Suprapubic skin (tissue), 4 donors: ENCODE measurements around the gene SLC25A25. TPM values are rescaled to one million over a fixed set of nuclear protein-coding genes. Genes with fewer than 3 reads are reported as not detected.
A peak's percentile ranks its signal among the peaks of the same experiment; 100 is the strongest.
"Not testable (repeated sequence)": the region's sequence is repeated elsewhere in the genome, so short reads cannot be mapped to it uniquely, and the experiment has no call there.

Experiments used
- DNase-seq, 2 donors: peaks; one replicate each; pipeline ENCODE4 v3.0.0-alpha.2; 2019; ENCODE audit warnings: low spot score in 2 of 2
- H3K27ac ChIP-seq: fragments of 200-600 bp; sonication (generic); one replicate; pipeline ENCODE4 v1.5.1; 2019
- H3K27me3 ChIP-seq: fragments of 200-600 bp; sonication (generic); one replicate; pipeline ENCODE4 v1.5.1; 2019
- H3K36me3 ChIP-seq: fragments of 200-600 bp; sonication (generic); one replicate; pipeline ENCODE4 v1.5.1; 2019
- H3K4me1 ChIP-seq: fragments of 200-600 bp; sonication (generic); one replicate; pipeline ENCODE4 v1.5.1; 2019
- H3K4me3 ChIP-seq: fragments of 200-600 bp; sonication (generic); one replicate; pipeline ENCODE4 v1.5.1; 2019; ENCODE audit warnings: mild to moderate bottlenecking
- H3K9me3 ChIP-seq: fragments of 200-600 bp; sonication (generic); one replicate; pipeline ENCODE4 v1.5.1; 2019
- CTCF ChIP-seq, 2 donors: fragments of 200-600 bp in 1 of 2; fragments of 450-650 bp in 1 of 2; sonication (generic) in 1 of 2; IDR thresholded peaks; one replicate each; pipeline ENCODE4 v1.5.1; 2016 to 2019; ENCODE audit warnings: antibody characterized with exemption in 2 of 2, mild to moderate bottlenecking in 1 of 2, moderate library complexity in 1 of 2
- EP300 ChIP-seq: sonication (generic); formaldehyde crosslinking; IDR thresholded peaks from one replicate; pipeline ENCODE4 v1.6.1; 2017; ENCODE audit warnings: antibody characterized with exemption
- POLR2A ChIP-seq, 2 donors: fragments of 450-650 bp; IDR thresholded peaks; one replicate each; pipeline ENCODE4 v1.6.1; 2017; ENCODE audit warnings: antibody characterized with exemption in 2 of 2, mild to moderate bottlenecking in 2 of 2, moderate library complexity in 2 of 2
- POLR2AphosphoS5 ChIP-seq, 3 donors: sonication (generic); formaldehyde crosslinking; IDR thresholded peaks; one replicate each; pipeline ENCODE4 v1.6.1; 2017; ENCODE audit warnings: antibody characterized with exemption in 3 of 3
- WGBS: methylation state at CpG from one replicate; pipeline ENCODE4 v1.1.5; 2018; 5-methylcytosine and 5-hydroxymethylcytosine counted together
- total RNA-seq, 4 donors: library from RNA; depleted of rRNA; stranded (reverse); fragments of >200 nt; gene quantifications; one replicate each; pipeline ENCODE4 v1.1.0, GENCODE V29; 2016

The SLC25A25 gene
- total RNA-seq, 4 donors from 2014 or later: 37.9 to 106 (median 66.5) TPM

GRCh38 chr9:128033609-128034008 lies 34.4 kb upstream of the SLC25A25 start:
- TF ChIP-seq POLR2A (IDR thresholded peaks at IDR 0.05) (no peak), EP300 (no peak), CTCF (IDR thresholded peaks at IDR 0.05) (no peak), POLR2AphosphoS5 (IDR thresholded peaks at IDR 0.05) (no peak)
- H3K4me3 ChIP-seq: no peak overlapping the region
- no peaks in the 10 kb centered on the region for H3K9me3 ChIP-seq
- peaks cover 9% of the 10 kb centered on the region for H3K4me1 ChIP-seq
- WGBS: 88% methylated on average over 4 of the region's 4 CpGs
- H3K27ac ChIP-seq: no peak overlapping the region
- H3K27me3 ChIP-seq: no peaks in the 10 kb centered on the region
- no peak for DNase-seq
- no peaks in the 10 kb centered on the region for H3K36me3 ChIP-seq

DNA sequence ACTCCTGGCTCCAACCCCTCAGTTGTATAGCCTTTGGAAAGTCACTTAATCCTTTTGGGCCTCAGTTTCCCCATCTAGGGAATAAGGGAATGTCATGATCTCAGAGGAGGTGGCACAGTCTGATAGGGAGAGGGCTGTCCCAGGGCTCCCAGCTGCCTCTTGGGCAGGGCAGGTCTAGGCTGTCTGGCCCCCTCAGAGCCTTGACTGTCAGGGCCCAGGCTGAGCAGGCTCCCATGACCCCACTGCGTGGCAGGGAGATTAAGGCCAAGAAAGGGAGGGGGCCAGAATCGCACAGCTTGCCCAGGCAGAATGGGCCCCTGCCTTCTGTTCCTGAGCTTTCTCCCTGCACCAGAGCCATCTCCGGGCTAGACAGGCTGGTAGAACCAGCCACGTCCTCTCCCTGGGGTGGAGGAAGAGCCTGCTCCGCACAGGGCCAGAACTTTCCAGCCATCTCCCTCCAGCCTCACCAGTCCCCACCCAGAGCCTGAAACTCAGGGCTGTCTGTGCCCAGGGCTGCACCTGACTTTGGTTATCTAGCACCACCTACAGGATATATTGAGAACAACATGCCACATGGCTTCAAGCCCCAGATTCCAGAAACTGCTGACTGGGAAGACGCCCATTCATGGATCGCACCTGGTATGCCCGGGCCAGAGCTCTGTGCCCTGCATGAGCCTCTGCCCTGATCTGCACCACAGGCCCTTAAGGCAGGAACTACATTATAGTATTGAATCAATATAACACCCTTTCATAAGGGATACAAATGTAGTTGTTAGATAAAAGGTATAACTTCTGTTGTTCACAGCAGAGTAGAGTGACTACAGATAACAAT lies 33.0 kb upstream of the SLC25A25 start:
- Histone ChIP-seq H3K9me3 (no peaks in the 10 kb centered on the region), H3K36me3 (no peaks in the 10 kb centered on the region), H3K27me3 (no peaks in the 10 kb centered on the region), H3K4me1 (peaks cover 9% of the 10 kb centered on the region), H3K4me3 (no peak overlapping the region), H3K27ac (no peak overlapping the region)
- WGBS: 10% methylated on average over 3 of the region's 8 CpGs
- TF ChIP-seq POLR2A (IDR thresholded peaks at IDR 0.05) (no peak), POLR2AphosphoS5 (IDR thresholded peaks at IDR 0.05) (peak in 1 of 3 donors; percentile 27), EP300 (no peak), CTCF (IDR thresholded peaks at IDR 0.05) (peak; percentile 85 to 92)
- DNase-seq: peak; percentile 81 to 88

DNA sequence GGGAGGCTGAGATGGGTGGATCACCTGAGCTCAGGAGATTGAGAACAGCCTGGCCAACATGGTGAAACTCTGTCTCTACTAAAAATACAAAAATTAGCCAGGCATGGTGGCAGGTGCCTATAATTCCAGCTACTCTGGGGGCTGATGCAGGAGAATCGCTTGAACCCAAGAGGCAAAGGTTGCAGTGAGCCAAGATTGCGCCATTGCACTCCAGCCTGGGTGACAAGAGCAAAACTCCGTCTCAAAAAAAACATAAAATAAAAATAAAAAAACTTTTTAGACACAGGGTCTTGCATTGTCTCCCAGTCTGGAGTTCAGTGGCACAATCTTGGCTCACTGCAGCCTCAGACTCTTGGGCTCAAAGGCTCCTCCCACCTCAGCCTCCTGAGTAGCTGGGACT lies 31.5 kb upstream of the SLC25A25 start:
- not testable (repeated sequence) for H3K27me3 ChIP-seq, H3K9me3 ChIP-seq, H3K4me1 ChIP-seq, DNase-seq, H3K27ac ChIP-seq, H3K4me3 ChIP-seq, H3K36me3 ChIP-seq
- WGBS: 71% methylated on average over 3 of the region's 3 CpGs

DNA sequence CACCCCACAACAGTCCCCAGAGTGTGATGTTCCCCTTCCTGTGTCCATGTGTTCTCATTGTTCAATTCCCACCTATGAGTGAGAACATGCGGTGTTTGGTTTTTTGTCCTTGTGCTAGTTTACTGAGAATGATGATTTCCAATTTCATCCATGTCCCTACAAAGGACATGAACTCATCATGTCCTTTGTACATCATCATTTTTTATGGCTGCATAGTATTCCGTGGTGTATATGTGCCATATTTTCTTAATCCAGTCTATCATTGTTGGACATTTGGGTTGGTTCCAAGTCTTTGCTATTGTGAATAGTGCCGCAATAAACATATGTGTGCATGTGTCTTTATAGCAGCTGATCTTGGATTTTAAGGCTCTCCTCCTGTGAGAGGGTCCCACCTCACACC lies 27.2 kb upstream of the SLC25A25 start:
- H3K27ac ChIP-seq, DNase-seq, H3K4me1 ChIP-seq, H3K4me3 ChIP-seq, H3K27me3 ChIP-seq, H3K36me3 ChIP-seq, H3K9me3 ChIP-seq: not testable (repeated sequence)
- WGBS: 73% methylated on average over 3 of the region's 3 CpGs

DNA sequence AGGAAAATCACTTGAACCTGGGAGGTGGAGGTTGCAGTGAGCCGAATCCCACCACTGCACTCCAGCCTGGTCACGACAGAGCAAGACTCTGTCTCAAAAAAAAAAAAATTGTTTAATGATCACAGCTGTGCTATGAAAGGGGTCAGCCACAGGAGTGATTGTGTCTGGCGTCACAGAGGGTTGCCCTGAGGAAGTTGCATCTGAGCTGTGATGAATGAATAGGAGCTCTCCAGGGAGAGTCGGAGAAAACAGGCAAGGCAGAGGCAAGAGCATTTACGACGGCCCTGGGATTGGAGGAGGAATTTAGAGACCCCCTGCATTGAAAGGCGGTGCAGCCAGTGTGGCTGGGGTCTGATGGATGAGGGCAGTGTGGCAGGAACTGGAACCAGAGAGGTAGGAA lies 26.0 kb upstream of the SLC25A25 start:
- Histone ChIP-seq H3K4me3 (no peak overlapping the region), H3K9me3 (no peaks in the 10 kb centered on the region), H3K4me1 (no peaks in the 10 kb centered on the region), H3K36me3 (no peaks in the 10 kb centered on the region), H3K27me3 (no peaks in the 10 kb centered on the region), H3K27ac (no peak overlapping the region)
- 86% methylated on average over 7 of the region's 7 CpGs for WGBS
- TF ChIP-seq POLR2A (IDR thresholded peaks at IDR 0.05) (no peak), CTCF (IDR thresholded peaks at IDR 0.05) (no peak), POLR2AphosphoS5 (IDR thresholded peaks at IDR 0.05) (no peak), EP300 (no peak)
- no peak for DNase-seq

DNA sequence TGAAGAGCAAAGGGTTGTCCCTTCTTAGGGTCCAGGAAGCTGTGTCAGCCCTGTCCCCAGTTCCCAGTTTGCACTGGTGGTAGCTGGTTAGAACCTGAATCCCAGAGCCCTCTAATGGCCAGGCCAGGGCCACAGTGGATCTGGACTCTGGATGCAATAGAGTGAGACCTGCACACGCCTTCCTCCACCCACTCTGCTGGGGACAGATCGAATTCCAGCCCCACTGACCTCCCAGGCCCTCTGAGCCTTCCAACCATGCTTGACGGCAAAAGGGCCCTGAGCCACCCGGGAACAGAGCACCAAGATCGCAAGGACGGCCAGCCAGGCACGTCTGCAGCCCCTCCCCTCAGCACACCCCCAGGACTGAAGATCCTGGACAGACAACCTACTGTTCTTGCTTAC lies 24.6 kb upstream of the SLC25A25 start:
- no peaks in the 10 kb centered on the region for H3K27me3 ChIP-seq
- no peaks in the 10 kb centered on the region for H3K4me1 ChIP-seq
- H3K27ac ChIP-seq: no peak overlapping the region
- no peak for TF ChIP-seq CTCF (IDR thresholded peaks at IDR 0.05)
- no peak for TF ChIP-seq POLR2A (IDR thresholded peaks at IDR 0.05)
- no peak for TF ChIP-seq EP300
- no peak for TF ChIP-seq POLR2AphosphoS5 (IDR thresholded peaks at IDR 0.05)
- H3K4me3 ChIP-seq: no peak overlapping the region
- no peaks in the 10 kb centered on the region for H3K36me3 ChIP-seq
- DNase-seq: no peak
- WGBS: 88% methylated on average over 3 of the region's 7 CpGs
- H3K9me3 ChIP-seq: no peaks in the 10 kb centered on the region

DNA sequence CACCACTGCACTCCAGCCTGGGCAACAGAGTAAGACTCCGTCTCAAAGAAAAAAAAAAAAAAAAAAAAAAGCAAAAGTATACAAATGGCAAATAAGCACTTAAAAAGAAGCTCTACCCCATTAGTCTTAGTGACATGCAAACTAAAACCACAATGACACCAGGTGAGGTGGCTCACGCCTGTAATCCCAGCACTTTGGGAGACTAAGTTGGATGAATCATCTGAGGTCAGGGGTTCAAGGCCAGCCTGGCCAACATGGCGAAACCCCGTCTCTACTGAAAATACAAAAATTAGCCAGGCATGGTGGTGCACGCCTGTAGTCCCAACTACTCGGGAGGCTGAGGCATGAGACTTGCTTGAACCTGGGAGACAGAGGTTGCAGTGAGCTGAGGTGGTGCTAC lies 22.6 kb upstream of the SLC25A25 start:
- not testable (repeated sequence) for H3K27ac ChIP-seq, H3K4me1 ChIP-seq, H3K4me3 ChIP-seq, DNase-seq, H3K36me3 ChIP-seq, H3K27me3 ChIP-seq, H3K9me3 ChIP-seq
- WGBS: 92% methylated on average over 6 of the region's 6 CpGs
